Gastroesophageal sphincter (tissue), 3 donors: Measurements from ENCODE around the gene ZNF570.

Source experiments
- CTCF ChIP-seq, 4 experiments: fragments of 200-600 bp in 2 of 4; fragments of 450-650 bp in 2 of 4; sonication (generic) in 1 of 4; IDR thresholded peaks; one replicate each; pipeline ENCODE4 v1.5.1; 2017 to 2019; ENCODE audit warnings: antibody characterized with exemption in 4 of 4, mild to moderate bottlenecking in 2 of 4, moderate library complexity in 2 of 4
- EP300 ChIP-seq: sonication (generic); formaldehyde crosslinking; IDR thresholded peaks from one replicate; pipeline ENCODE4 v1.6.1; 2017; ENCODE audit warnings: antibody characterized with exemption, mild to moderate bottlenecking
- POLR2A ChIP-seq, 2 donors: fragments of 450-650 bp; IDR thresholded peaks; one replicate each; pipeline ENCODE4 v1.6.1; 2017; ENCODE audit warnings: antibody characterized with exemption in 2 of 2, mild to moderate bottlenecking in 2 of 2, moderate library complexity in 1 of 2

DNA sequence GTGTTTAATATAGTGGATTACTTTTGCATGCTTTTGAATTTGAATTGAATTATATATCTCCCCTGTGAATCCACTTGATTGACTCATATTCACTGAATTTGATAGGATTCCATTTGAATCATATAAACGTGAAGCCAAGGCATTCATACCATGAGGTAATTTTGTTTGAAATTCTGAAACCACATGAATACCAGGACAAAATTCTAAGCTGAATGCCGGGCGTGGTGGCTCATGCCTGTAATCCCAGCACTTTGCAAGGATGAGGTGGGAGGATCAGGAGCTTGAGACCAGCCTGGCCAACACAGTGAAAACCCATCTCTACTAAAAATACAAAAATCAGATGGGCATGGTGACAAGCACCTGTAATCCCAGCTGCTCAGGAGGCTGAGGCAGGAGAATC is 42.0 kb downstream of the ZNF570 start:
- TF ChIP-seq CTCF (IDR thresholded peaks at IDR 0.05) (no peak), POLR2A (IDR thresholded peaks at IDR 0.05) (no peak), EP300 (no peak)
